Skin of body (tissue), 2 donors: Measurements from ENCODE around the gene NCAM2. TPM values are rescaled to one million over a fixed set of nuclear protein-coding genes. Genes with fewer than 3 reads are reported as not detected.
"Not testable (repeated sequence)": the region's sequence is repeated elsewhere in the genome, so short reads cannot be mapped to it uniquely, and the experiment has no call there.

ENCODE experiments used
- DNase-seq: peaks from one replicate; lab custom pipeline; 2025; lab: John Stamatoyannopoulos, UW
- total RNA-seq: library from RNA; depleted of rRNA; stranded (reverse); fragments of >200 nt; gene quantifications from one replicate; pipeline ENCODE4 v1.2.3, GENCODE V29; 2014

Gene NCAM2
- total RNA-seq, 1 donor from 2014 or later = 7.1 TPM

DNA sequence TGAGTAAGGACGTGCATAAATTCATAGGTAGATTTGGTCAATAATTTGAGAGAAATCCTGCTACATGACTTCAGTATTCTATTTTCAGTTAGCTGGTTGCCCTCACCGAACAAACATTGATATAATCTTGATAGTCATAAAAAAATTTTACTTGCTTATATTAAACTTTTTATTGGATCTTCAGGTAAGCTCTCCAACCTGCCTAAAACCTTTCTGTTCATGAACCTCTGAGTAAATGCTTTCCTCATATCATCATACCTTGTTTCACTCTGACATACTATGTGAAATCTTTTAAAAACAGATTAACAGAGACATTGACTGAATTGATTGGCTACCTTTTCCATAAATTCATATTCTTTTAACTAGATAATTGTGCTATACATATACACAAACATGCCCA is 299.0 kb downstream of the NCAM2 start:
- no peak for DNase-seq

DNA sequence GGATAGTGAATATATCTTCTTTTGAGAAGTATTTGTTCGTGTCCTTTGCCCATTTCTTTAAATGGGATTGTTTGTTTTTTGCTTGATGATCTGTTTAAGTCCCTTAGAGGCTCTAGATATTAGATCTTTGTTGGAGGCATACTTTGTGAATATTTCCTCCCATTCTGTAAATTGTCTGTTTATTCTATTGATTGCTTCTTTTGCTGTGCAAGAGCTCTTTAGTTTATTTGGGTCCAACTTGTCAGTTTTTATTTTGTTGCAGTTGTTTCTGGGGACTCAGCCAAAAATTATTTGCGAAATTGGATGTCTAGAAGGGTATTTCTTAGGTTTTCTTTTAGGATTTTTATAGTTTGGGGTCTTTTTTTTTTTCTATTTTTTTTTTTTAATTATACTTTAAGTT is 302.8 kb downstream of the NCAM2 start:
- no peak for DNase-seq

DNA sequence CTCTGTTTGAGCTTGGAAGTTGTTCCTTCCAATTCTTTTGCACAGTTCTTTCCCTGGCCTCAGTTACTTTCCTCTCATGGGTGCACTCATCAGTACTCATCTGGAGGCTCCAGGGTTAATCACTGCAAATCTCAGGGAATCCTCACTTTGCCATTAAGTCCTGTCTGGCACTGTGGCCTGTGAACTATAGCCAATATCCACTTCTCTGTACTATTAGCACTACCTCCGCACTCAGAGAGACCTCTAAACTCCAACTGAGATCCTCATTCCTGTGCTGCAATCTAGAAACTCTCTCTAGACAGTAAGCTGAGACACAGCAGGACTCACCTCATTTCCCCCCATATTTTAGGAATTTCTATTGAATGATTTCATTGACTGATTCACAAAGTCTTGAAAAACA is 311.3 kb downstream of the NCAM2 start:
- no peak for DNase-seq

DNA sequence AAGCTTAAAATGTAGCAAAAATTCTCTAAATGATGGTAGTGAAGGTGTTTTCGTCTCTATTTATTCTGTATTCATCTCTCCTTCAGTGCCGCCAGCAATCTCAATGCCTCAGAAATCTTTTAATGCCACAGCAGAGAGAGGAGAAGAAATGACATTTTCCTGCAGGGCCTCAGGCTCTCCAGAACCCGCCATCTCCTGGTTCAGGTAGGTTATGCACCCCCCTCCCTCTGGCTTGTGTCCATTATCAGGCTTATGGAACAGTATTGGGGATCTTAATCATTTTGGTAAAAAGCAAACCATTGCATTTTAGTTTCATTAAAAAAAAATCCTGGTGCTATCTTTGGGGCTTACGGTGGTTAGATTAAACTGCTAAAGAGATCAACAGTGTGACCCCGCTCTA is 326.1 kb downstream of the NCAM2 start:
- no peak for DNase-seq

DNA sequence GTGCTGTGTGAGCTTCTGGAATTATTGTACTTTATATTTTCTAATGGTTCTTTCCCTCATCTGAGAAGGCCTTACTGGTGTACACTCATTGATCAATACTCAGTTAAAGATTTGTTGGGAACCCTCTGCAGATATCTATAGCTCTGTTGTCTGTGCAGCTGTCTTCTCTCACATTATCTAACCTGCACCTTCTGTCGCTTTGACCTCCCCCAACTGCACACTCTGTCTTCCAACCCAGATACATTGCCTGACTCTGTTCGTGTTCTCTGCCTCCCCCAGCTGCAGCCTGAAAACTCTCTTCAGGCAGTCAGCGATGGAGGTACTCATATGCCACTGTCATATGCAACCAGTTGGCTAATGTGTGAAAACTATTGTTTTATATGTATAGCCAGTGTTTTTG is 334.3 kb downstream of the NCAM2 start:
- no peak for DNase-seq

DNA sequence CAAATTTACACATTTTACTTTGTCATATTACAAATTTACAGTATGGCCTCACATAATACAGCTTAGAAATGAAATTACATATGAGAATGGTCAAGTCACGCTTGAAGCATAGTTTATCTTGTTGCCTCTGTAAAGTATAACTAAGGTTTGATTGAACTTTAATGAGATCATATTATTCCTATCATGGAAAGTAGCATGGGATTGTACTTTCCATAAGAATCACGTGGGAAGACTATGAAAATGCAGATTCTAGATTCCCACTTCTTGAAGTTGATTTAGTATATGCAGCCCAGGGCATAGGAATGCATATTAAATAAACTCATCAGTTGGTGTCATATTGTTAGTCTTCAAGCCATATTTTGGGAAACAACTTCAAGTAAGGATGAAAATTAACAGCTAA is 342.8 kb downstream of the NCAM2 start:
- DNase-seq = no peak

DNA sequence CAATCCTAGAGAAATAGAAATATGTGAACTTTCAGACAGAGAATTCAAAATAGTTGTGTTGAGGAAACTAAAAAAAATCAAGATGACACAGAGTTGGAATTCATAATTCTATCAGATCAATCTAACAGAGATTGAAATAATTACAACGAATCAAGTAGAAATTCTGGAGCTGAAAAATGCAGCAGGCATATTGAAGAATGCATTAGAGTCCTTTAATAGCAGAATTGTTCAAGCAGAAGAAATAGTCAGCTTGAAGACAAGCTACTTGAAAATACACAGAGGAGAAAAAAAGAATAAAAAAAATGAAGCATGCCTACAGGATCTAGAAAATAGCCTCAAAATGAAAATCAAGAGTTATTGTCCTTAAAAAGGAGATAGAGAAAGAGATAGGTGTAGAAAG is 347.1 kb downstream of the NCAM2 start:
- DNase-seq = no peak

DNA sequence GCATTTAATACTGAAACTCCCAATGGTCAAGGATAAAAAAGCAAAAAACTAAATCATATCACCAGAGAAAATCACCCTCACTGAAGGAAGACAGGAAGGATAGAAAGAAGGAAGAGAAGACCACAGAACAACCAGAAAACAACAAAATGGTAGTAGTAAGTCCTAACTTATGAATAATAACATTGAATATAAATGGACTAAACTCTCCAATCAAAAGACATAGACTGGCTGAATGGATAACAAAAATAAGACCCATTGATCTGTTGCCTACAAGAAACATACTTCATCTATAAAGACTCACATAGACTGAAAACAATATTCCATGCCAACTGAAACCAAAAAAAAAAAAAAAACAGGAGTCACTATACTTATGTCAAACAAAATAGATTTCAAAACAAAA is 347.7 kb downstream of the NCAM2 start:
- no peak for DNase-seq

DNA sequence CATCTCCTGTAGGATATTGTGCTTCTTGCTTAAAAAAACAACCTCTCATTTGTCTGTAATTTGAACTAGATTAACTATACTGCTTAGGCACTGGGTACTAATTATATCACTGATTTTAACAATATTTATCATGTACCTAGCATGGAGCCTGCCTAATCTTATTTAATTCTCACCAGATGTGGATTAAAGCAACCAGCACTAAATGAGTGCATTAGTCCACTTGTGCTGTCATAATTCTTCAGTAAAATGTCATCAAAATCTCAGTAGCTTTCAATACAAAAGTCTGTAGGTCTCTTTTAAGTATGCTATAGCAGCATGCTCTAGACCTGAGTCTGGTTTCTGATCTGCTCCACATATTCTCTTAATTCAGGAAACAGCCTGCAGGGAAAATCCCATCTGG is 368.1 kb downstream of the NCAM2 start:
- no peak for DNase-seq

DNA sequence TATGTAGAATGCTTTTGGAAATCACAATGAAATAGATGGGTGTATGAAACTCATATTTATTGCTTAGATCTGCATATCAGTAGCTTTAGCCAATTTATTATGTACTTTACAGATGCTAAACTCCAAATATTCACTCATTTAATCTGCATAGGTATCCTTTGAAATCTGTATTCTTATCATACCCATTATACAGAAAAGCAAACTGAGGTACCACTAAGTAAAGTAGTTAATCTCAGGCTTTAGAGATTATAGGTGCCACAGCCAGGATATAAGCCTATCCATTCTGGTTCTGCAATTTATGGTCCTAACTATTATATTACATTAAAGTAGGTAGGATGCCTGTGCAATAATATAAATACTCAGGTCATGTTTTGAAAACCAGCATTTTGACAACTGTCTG is 369.4 kb downstream of the NCAM2 start:
- no peak for DNase-seq

DNA sequence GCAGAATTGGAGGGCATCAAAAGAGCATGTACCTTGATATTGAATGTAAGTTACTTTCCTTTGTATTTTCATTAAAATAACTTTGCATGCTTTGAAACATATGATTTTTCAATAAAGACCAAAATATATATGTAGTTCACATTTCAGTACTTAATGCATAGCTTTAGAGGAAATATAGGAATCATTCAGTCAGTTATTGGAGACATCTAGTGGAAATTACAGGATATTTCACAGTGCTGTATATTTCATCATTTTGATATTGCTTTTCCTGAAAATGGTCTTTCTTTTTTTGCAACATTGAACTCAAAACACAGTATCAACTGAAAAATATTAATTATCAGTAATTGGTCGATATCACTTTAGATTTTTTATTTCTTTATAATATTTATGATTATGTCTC is 375.8 kb downstream of the NCAM2 start:
- no peak for DNase-seq

DNA sequence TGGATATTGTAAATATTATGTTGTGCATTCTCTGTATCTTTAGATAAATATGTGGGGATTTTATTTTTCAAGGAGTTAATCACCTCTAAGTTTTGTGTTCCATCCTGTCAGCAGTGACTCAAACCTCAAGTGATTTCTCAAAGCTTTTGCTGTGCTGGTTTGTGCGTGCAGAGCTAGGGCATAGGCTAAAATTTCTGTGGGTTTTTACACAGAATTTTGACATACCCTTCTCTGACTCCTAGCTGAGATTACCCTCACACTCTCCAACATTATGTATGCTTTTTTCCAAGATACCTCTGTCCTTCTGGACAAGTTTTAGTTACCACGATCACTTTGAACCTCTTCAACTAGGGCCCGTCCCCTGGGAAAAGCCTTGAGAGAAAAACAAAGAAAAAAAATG is 384.9 kb downstream of the NCAM2 start:
- DNase-seq = no peak

DNA sequence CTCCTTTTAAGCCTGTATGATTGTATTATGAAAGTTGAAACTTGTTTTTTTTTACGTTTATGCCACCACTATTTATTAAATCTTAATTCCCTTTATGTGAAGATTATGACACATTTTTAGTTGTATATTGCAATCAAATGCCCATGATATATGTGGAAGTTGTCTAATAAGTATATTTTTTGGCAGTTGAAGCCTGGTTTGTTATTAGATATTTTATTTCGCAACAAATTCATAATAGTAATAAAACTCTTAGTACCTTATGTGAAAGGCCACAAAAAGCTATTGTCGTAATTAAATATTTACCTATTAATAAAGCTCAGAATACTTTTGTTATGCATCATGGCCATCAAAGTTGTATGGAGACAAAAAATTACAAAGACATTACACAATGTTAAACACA is 386.8 kb downstream of the NCAM2 start:
- no peak for DNase-seq

DNA sequence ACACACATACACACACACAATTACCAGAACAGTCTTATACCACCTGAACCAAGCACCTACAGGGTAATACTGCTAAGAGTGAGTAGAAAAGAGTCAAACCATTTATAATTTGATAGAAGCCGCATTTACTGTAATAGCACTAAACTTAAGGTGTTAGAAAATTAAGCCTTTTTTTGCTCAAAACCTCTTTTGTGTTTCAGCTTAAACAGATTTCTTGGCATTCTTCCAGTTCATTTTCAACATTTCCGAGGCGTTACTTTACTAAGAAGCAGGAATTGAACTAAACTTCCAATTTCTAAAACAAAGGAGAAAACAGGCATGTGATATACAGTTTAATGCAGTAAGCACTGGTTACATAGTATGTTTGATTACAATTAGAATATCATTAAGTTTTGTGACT is 387.2 kb downstream of the NCAM2 start:
- DNase-seq = no peak

DNA sequence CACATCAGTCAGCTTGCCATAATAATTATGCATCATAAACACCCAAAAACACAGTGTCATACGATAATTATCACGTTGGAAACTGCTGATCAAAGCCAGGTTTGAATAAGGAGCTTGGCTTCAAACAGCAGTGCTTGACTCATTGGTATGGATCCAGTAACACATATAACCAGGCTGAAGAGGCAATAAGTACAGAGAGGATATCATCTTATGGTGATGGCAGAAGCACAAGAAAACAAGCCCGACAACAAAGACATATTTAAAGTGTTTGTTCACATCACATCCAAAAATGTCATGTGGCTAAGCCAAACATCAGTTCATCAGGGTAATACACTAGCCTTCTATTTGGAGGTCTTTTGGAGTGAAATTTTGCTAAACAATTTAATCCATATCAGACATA is 389.7 kb downstream of the NCAM2 start:
- no peak for DNase-seq

DNA sequence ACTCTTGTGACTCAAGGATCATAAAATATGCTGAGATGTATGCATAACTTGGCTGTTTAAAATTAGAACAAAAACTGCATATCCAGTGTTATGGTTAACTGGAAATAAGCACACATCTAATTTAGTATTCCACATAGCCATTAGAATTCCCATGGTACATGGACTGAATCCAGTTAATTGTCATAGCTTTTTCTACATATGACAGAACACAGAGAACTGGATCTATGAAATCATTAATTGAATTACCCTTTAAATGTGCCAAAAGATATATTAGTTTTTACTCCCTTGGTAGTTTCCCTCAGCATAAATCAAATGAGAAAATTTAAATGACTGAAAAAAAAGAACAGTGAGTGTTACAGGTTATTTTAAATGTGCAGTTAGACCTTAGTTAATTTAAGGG is 395.9 kb downstream of the NCAM2 start:
- no peak for DNase-seq

DNA sequence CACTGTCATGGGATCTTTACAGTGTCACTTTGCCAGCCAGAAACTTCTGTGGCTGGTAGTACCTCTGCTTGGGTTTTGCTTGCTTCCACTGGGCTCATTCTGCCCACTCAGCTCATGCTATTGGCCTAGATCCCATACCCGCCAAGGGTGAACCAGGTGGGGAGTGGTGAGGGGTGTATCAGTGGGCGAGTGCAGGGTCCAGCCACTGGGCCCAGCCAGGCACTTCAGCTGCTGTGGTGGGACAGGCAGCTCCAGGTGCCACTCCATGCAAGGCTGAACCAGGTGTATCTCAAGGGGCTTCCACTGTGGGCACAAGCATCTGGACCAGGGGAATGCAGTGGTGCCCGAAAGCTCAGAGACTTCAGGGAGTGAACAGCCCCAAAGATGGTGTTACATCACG is 398.2 kb downstream of the NCAM2 start:
- DNase-seq = no peak

DNA sequence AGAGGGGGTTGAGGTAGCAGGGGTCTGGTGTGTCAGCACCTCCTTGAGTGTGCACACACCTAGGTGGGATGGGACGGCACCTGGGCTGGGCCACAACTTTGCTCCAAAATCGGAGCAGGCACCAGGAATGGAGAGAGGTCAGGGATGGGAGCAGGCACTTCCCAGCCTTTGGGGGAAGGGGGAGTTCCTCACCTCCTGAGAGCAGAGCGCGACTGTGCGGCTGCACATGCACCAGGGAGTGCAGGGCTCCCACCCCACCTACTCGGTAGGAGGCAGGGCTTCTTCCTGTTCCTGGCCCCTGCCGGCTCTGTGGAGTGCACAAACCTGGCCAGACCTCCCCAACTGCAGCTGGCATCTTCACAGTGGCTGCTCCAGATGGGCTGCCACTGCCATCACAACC is 399.3 kb downstream of the NCAM2 start:
- DNase-seq = no peak

DNA sequence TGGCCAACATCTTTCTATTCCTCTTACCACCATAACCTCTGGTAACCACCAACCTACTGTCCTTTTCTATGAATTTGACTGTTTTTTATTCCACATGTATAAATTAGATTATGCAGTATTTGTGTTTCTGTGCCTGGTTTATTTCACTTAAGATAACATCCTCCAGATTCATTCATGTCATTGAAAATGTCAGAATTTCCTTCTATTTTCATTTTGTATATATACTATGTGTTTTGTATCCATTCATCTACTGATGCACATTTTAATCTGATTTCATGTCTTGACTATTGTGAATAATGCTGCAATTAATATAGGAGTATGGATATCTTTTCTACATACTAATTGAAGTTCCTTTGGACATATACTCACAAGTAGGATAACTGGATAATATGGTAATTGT is 403.2 kb downstream of the NCAM2 start:
- no peak for DNase-seq

DNA sequence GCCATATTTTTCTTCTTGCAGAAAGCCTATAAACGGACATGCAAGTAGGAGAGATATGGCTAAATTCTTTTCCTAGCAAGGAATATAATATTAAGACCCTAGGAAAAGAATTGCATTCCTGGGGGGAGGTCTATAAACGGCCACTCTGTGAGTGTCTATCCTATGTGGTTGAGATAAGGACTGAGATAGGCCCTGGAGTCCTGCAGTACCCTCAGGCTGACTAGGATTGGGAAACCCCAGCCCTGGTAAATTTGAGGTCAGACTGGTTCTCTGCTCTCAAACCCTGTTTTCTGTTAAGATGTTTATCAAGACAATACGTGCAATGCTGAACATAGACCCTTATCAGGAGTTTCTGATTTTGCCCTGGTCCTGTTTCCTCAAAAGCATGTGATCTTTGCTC is 404.0 kb downstream of the NCAM2 start:
- DNase-seq = not testable (repeated sequence)

DNA sequence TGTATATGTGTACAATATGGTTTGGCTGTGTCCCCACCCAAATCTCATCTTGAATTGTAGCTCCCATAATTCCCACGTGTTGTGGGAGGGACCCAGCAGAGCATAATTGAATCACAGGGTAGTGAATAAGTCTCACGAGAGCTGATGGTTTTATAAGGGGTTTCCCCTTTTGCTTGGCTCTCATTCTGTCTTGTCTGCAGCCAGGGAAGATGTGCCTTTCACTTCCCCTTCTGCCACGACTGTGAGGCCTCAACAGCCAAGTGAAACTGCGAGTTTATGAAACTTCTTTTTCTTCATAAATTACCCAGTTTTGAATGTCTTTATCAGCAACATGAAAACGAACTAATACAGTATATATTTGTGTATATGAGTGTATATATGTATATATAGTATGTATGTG is 406.1 kb downstream of the NCAM2 start:
- DNase-seq = not testable (repeated sequence)

DNA sequence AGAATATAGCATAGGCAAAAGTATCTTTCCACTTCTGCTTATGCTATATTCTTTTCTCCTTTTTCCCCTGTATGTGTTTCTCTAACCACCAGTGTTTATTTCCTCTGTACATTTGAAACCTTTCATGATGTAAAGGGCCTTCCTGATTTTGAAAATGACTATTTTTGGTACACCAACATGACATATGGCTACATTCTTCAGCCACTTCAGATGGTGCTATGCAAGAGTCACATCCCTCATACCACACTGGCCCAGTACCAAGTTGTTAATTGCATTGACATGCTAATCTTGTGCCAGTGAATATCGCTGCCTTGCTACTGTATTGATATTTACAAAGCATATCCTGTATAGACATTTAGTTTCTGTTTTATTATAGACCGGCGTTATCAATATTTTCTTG is 408.7 kb downstream of the NCAM2 start:
- DNase-seq = no peak

DNA sequence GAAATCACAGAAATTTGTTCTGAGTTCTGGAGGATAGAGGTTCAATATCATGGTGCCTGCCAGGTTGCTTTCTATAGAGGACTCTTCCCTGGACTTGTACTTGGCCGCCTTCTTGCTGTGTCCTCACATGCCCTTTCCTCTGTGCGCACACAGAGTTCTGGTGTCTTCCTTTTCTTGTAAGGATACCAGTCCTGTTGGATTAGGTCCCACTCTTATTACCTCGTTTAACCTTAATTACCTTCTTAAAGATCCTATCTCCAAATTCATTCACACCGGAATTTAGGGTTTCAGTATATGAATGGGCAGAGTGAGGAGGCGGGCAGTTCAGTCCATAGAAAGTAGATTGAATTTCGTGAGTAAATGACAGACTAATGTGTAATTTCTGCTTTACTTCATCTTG is 413.9 kb downstream of the NCAM2 start:
- no peak for DNase-seq

DNA sequence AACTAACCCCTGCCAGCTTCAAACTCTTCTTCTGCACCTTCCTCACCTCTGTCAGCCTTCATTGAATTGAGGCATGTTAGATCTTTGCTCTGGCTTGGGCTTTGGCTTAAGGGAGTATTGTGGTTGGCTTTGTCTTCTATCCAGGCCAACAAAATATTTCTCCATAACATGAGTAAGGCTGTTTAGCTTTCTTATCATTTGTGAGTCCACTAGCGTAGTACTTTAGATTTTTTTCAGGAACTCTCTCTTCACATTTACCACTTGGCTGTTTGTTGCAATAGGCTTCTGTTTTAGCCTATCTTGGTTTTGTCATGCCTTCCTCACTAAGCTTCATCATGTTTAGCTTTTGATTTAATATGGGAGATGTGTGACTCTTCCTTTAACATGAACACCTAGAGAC is 417.5 kb downstream of the NCAM2 start:
- no peak for DNase-seq

DNA sequence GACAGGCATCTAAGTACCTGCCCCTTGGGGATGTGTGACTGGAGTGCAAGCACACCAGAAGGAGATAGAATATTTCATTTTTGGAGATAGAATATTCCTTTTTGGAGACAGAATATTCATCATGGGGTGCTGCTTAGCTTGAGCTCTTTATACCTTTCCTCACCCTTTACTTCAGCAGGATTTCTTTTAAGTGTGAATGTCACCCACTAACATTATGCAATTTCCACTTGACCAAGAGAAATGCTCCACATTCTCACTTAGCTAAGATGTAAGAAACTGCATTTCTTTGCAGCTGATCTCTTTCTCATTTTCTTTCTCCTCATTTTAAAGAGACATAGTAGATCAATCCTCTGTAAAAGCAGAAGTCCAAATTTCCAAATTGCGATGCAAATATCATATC is 436.7 kb downstream of the NCAM2 start:
- DNase-seq = no peak
